Right lobe of liver (tissue), 6 donors: Measurements from ENCODE around the gene CCNB1. TPM values are rescaled to one million over a fixed set of nuclear protein-coding genes. Genes with fewer than 3 reads are reported as not detected.
"Not testable (repeated sequence)": the region's sequence is repeated elsewhere in the genome, so short reads cannot be mapped to it uniquely, and the experiment has no call there.

Source experiments
- ATAC-seq, 4 donors: fragments of 200-7000 bp; cut with Tn5 transposase; one replicate each; pipeline ENCODE4 v1.9.1; 2020; ENCODE audit warnings: mild to moderate bottlenecking in 4 of 4, moderate library complexity in 4 of 4
- DNase-seq, 3 donors: peaks; one replicate each; pipeline ENCODE4 v3.0.0-alpha.2; 2020
- H3K27ac ChIP-seq, 3 donors: fragments of 200-600 bp; one replicate each; pipeline ENCODE4 v1.8.0; 2022
- H3K27me3 ChIP-seq, 2 donors: fragments of 200-600 bp; one replicate each; pipeline ENCODE4 v1.8.0; 2022
- H3K36me3 ChIP-seq, 4 donors: fragments of 200-600 bp; sonication (generic) in 1 of 4; one replicate each; pipeline versions ENCODE4 v1.5.1 to v1.8.0; 2017 to 2022; ENCODE audit warnings: control low read depth in 1 of 4
- H3K4me1 ChIP-seq, 4 donors: fragments of 200-600 bp; sonication (generic) in 1 of 4; one replicate each; pipeline versions ENCODE4 v1.5.1 to v1.8.0; 2017 to 2022; ENCODE audit warnings: control low read depth in 1 of 4
- H3K4me3 ChIP-seq, 3 donors: fragments of 200-600 bp; one replicate each; pipeline ENCODE4 v1.8.0; 2022
- H3K9me3 ChIP-seq, 4 donors: fragments of 200-600 bp; sonication (generic) in 1 of 4; one replicate each; pipeline versions ENCODE4 v1.5.1 to v1.8.0; 2017 to 2022; ENCODE audit warnings: control low read depth in 1 of 4
- CTCF ChIP-seq, 4 donors: fragments of 200-600 bp in 3 of 4; fragments of 450-650 bp in 1 of 4; IDR thresholded peaks; one replicate each; pipeline versions ENCODE4 v1.5.1 to v1.8.0; 2016 to 2022; ENCODE audit warnings: antibody characterized with exemption in 4 of 4, mild to moderate bottlenecking in 2 of 4
- POLR2A ChIP-seq: fragments of 450-650 bp; IDR thresholded peaks from one replicate; pipeline ENCODE4 v1.6.1; 2017; ENCODE audit warnings: antibody characterized with exemption, mild to moderate bottlenecking
- WGBS: methylation state at CpG from one replicate; pipeline ENCODE4 v1.1.6; 2018; ENCODE audit warnings: low coverage, low lambda C conversion rate; ENCODE audit not compliant: insufficient coverage; ENCODE audit errors: missing lambda C conversion rate; 5-methylcytosine and 5-hydroxymethylcytosine counted together
- intact Hi-C, 2 donors: fragments of 100-400 bp; cut with DNase I; formaldehyde crosslinking; loops; one replicate each; pipeline versions ENCODE4 v1.11.2 to v1.14.1; 2022
- total RNA-seq, 6 experiments: library from RNA; depleted of rRNA in 2 of 6; stranded (reverse); fragments of >200 nt in 2 of 6; fragmentation: NEBNext Ultra II Directional in 3 of 6; extraction: Animal tissue kit (Norgen Biotek cat#: 25700) in 3 of 6; gene quantifications; one replicate each; pipeline versions ENCODE4 v1.1.0 to v1.2.4, GENCODE V29; 2016 to 2023
- donor health status: DM: no; HTN: yes; CAD: no.
- donor health status: DM: no; HTN: no; CAD: no.
- donor health status: DM: no; HTN: no; CAD: no.
- donor health status: DM: no; HTN: yes; CAD: no.
- donor health status: DM: no; HTN: yes; CAD: no.

Gene CCNB1
- total RNA-seq, 6 experiments from 2014 or later = 1.9 to 5.9 (median 3.7) TPM

GRCh38 chr5:69140827-69141226 lies 26.1 kb upstream of the CCNB1 start:
- WGBS = 50% methylated on average over 1 of the region's 1 CpG
- intact Hi-C loops = no loop called here
- Histone ChIP-seq H3K27ac (no peak overlapping the region), H3K27me3 (no peaks in the 10 kb centered on the region), H3K9me3 (no peaks in the 10 kb centered on the region), H3K4me3 (no peak overlapping the region), H3K36me3 (no peaks in the 10 kb centered on the region), H3K4me1 (no peaks in the 10 kb centered on the region)
- no peak for DNase-seq
- TF ChIP-seq CTCF (IDR thresholded peaks at IDR 0.05) = no peak
- TF ChIP-seq POLR2A = no peak
- ATAC-seq = no peak

GRCh38 chr5:69148576-69148975 lies 18.4 kb upstream of the CCNB1 start:
- H3K4me1 ChIP-seq, H3K9me3 ChIP-seq, DNase-seq, H3K27ac ChIP-seq, intact Hi-C loops, H3K36me3 ChIP-seq, ATAC-seq, H3K4me3 ChIP-seq, H3K27me3 ChIP-seq: not testable (repeated sequence)
- WGBS = 95% methylated on average over 7 of the region's 7 CpGs

GRCh38 chr5:69148981-69149675 lies 17.8 kb upstream of the CCNB1 start:
- no peak for DNase-seq

GRCh38 chr5:69149676-69150010 lies 17.3 kb upstream of the CCNB1 start:
- H3K9me3 ChIP-seq = no peaks in the 10 kb centered on the region
- intact Hi-C loops = no loop called here
- no peak for ATAC-seq
- WGBS = no CpG with 5 or more reads among the region's 5 CpGs
- H3K4me1 ChIP-seq = no peaks in the 10 kb centered on the region
- no peak for TF ChIP-seq CTCF (IDR thresholded peaks at IDR 0.05)
- no peak for TF ChIP-seq POLR2A
- no peak overlapping the region for H3K27ac ChIP-seq
- no peak overlapping the region for H3K4me3 ChIP-seq
- H3K36me3 ChIP-seq = no peaks in the 10 kb centered on the region
- DNase-seq = no peak
- H3K27me3 ChIP-seq = no peaks in the 10 kb centered on the region

More at GRCh38 chr5:69148981-69149675, 17.8 kb upstream of the CCNB1 start:
- Histone ChIP-seq H3K27me3 (no peaks in the 10 kb centered on the region), H3K9me3 (no peaks in the 10 kb centered on the region), H3K4me3 (no peak overlapping the region), H3K36me3 (no peaks in the 10 kb centered on the region), H3K4me1 (no peaks in the 10 kb centered on the region), H3K27ac (no peak overlapping the region)
- ATAC-seq = no peak
- TF ChIP-seq POLR2A (no peak), CTCF (IDR thresholded peaks at IDR 0.05) (no peak)
- intact Hi-C loops = no loop called here
- 70% methylated on average over 2 of the region's 2 CpGs for WGBS

- no peaks in the 10 kb centered on the region for H3K9me3 ChIP-seq
- no peak for TF ChIP-seq CTCF (IDR thresholded peaks at IDR 0.05)
- TF ChIP-seq POLR2A = no peak
- no peaks in the 10 kb centered on the region for H3K36me3 ChIP-seq
- ATAC-seq (no peak), DNase-seq (no peak)
- intact Hi-C loops = no loop called here
- H3K27ac ChIP-seq = no peak overlapping the region
- H3K27me3 ChIP-seq = no peaks in the 10 kb centered on the region
- no peak overlapping the region for H3K4me3 ChIP-seq
- no peaks in the 10 kb centered on the region for H3K4me1 ChIP-seq
- 60% methylated on average over 2 of the region's 3 CpGs for WGBS
These were observed 14.2 kb upstream of the CCNB1 start for GRCh38 chr5:69152731-69153130.
